K562 (cell line): ENCODE results near the gene CNRIP1. TPM values are rescaled to one million over a fixed set of nuclear protein-coding genes. Genes with fewer than 3 reads are reported as not detected.

ENCODE experiments used
- ATAC-seq: fragments of 200-7000 bp; cut with Tn5 transposase; 3 replicates; pipeline ENCODE4 v1.9.1; 2020; ENCODE audit warnings: moderate library complexity
- BruUV-seq: library from RNA; stranded (reverse); fragments of 400-500 nt; replicated peaks from 2 replicates; lab custom pipeline; 2021; lab: Mats Ljungman, UMichigan
- CTCF ChIA-PET: fragments of 300-600 bp; formaldehyde crosslinking; extraction: SDS; loops from one replicate; lab custom pipeline; 2021; ENCODE audit warnings: low intra/inter-chr PET ratio; lab: Yijun Ruan, JAX
- POLR2A ChIA-PET: fragments of 300-600, 350-650 bp; sonication (Branson Sonifier 250); formaldehyde crosslinking; extraction: SDS; loops from one replicate; lab custom pipeline; 2021; ENCODE audit warnings: antibody characterized with exemption, inconsistent platforms; lab: Yijun Ruan, JAX
- DNase-seq, 4 experiments: peaks; one replicate each; pipeline versions ENCODE4 v3.0.0 to v3.0.0-alpha.2; 2011 to 2018; ENCODE audit warnings: low spot score in 3 of 4, mixed read lengths in 3 of 4; ENCODE audit errors: extremely low read depth in 1 of 4
- FAIRE-seq: peaks from 2 replicates; lab custom pipeline; 2011; peaks lifted over from hg19 to GRCh38; lab: Jason Lieb, UNC
- H2AFZ ChIP-seq: 2 replicates; pipeline ENCODE4 v1.6.0; 2011; ENCODE audit warnings: low read depth, low read length, control low read depth, inconsistent platforms
- H3K27ac ChIP-seq: fragments of 200-600 bp; 3 replicates; pipeline ENCODE4 v1.8.0; 2011; ENCODE audit warnings: low read depth, mild to moderate bottlenecking, control low read depth, inconsistent platforms, low read length, moderate library complexity, mixed read lengths; ENCODE audit errors: extremely low read depth
- H3K27me3 ChIP-seq, 2 experiments: fragments of 300-600 bp in 1 of 2; 2 replicates in 1 of 2; 3 replicates in 1 of 2; pipeline versions ENCODE4 v1.6.0 to v1.8.0; 2011; ENCODE audit warnings: inconsistent platforms in 2 of 2, low read length in 2 of 2, mild to moderate bottlenecking in 1 of 2, mixed read lengths in 1 of 2, moderate library complexity in 1 of 2; ENCODE audit not compliant: control insufficient read depth in 2 of 2, insufficient read depth in 2 of 2
- H3K36me3 ChIP-seq: fragments of 300-600 bp; 3 replicates; pipeline ENCODE4 v1.8.0; 2011; ENCODE audit warnings: mild to moderate bottlenecking, low read length, inconsistent platforms; ENCODE audit not compliant: control insufficient read depth, insufficient read depth
- H3K4me1 ChIP-seq, 2 experiments: fragments of 200-600 bp in 1 of 2; replicated peaks in 1 of 2; 2 replicates in 1 of 2; 3 replicates in 1 of 2; pipeline versions ENCODE4 v1.5.1 to v1.8.0; 2011; ENCODE audit warnings: inconsistent platforms in 2 of 2, low read length in 2 of 2, mild to moderate bottlenecking in 1 of 2, mixed read lengths in 1 of 2, moderate library complexity in 1 of 2; ENCODE audit not compliant: control insufficient read depth in 2 of 2, insufficient read depth in 2 of 2
- H3K4me2 ChIP-seq: 2 replicates; pipeline ENCODE4 v1.6.1; 2011; ENCODE audit warnings: low read length, control low read depth, inconsistent platforms, mixed read lengths; ENCODE audit not compliant: insufficient read depth
- H3K4me3 ChIP-seq: fragments of 200-600 bp; sonication (generic), shearing (Covaris generic); 2 replicates; pipeline ENCODE4 v1.5.1; 2016; ENCODE audit warnings: control low read depth, inconsistent platforms
- H3K79me2 ChIP-seq: fragments of 200-600 bp; 3 replicates; pipeline ENCODE4 v1.8.0; 2011; ENCODE audit warnings: low read length, inconsistent platforms; ENCODE audit not compliant: control insufficient read depth, insufficient read depth
- H3K9ac ChIP-seq, 2 experiments: 2 replicates each; pipeline versions ENCODE4 v1.6.0 to v1.6.1; 2011; ENCODE audit warnings: low read depth in 2 of 2, low read length in 2 of 2, control low read depth in 1 of 2, inconsistent platforms in 1 of 2, mild to moderate bottlenecking in 1 of 2, mixed read lengths in 1 of 2; ENCODE audit not compliant: insufficient read depth in 1 of 2
- H3K9me1 ChIP-seq: one replicate; pipeline ENCODE4 v1.6.0; 2011; ENCODE audit warnings: inconsistent platforms, mild to moderate bottlenecking, low read length, moderate library complexity; ENCODE audit not compliant: control insufficient read depth, insufficient read depth
- H3K9me3 ChIP-seq: replicated peaks from 2 replicates; pipeline ENCODE4 v1.5.1; 2011; ENCODE audit warnings: low read depth, low read length, inconsistent platforms; ENCODE audit not compliant: control insufficient read depth, insufficient read depth
- H4K20me1 ChIP-seq: replicated peaks from 2 replicates; pipeline ENCODE4 v1.6.1; 2011; ENCODE audit warnings: low read length, inconsistent platforms, mixed read lengths; ENCODE audit not compliant: control insufficient read depth, insufficient read depth
- NCOR1 ChIP-seq: fragments of 450-650 bp; IDR thresholded peaks from 2 replicates; pipeline ENCODE4 v1.6.1; 2016; ENCODE audit warnings: mild to moderate bottlenecking, moderate library complexity
- ZBTB40 ChIP-seq, 2 experiments: fragments of 450-650 bp in 1 of 2; sonication (generic) in 1 of 2; formaldehyde crosslinking in 1 of 2; IDR thresholded peaks; 2 replicates each; pipeline versions ENCODE4 v1.7.1 to v1.9.0; 2016 to 2022; ENCODE audit warnings: inconsistent platforms in 1 of 2, mild to moderate bottlenecking in 1 of 2, missing genetic modification reagents in 1 of 2
- WGBS: fragments of 100-300 bp; shearing (Covaris generic); methylation state at CpG from one replicate; pipeline ENCODE4 v1.1.6; 2016; ENCODE audit warnings: low coverage, mixed read lengths; ENCODE audit not compliant: insufficient coverage; ENCODE audit errors: missing lambda C conversion rate; 5-methylcytosine and 5-hydroxymethylcytosine counted together
- in situ Hi-C: fragments of 300-500 bp; cut with MboI; formaldehyde crosslinking; loops from 4 replicates; pipeline ENCODE4 v1.15.0; 2018; ENCODE audit warnings: inconsistent platforms, mixed read lengths
- intact Hi-C: fragments of 100-400 bp; cut with micrococcal nuclease; formaldehyde crosslinking; loops from 2 replicates; pipeline ENCODE4 v1.14.2; 2022
- polyA plus RNA-seq, 8 experiments: library from polyadenylated mRNA; depleted of rRNA in 4 of 8; stranded (reverse) in 5 of 8; unstranded in 3 of 8; fragments of >200 nt; fragmentation: Nextera tagmentation in 2 of 8; fragmentation: Illumina TruSeq in 1 of 8; extraction: Ambion mirVana in 2 of 8; extraction: Trizol in 1 of 8; gene quantifications; 2 replicates each; pipeline versions ENCODE4 v1.2.1 to v1.2.3, GENCODE V29; 2011 to 2014; ENCODE audit warnings: inconsistent platforms in 1 of 8, missing spikeins in 1 of 8
- total RNA-seq, 7 experiments: library from RNA; depleted of rRNA in 6 of 7; stranded (reverse); fragments of >200 nt in 6 of 7; fragmentation: Illumina TruSeq in 2 of 7; extraction: Trizol in 2 of 7; gene quantifications; 2 replicates each; pipeline versions ENCODE4 v1.2.1 to v1.2.3, GENCODE V29; 2011 to 2021; ENCODE audit warnings: low replicate concordance in 1 of 7
- TF ChIP-seq, protein P1 (sequence below), 3 experiments: IDR thresholded peaks in 2 of 3; conservative IDR thresholded peaks in 1 of 3; 2 replicates each; pipeline ENCODE4 v1.5.1; 2011 to 2012; ENCODE audit warnings: low read length in 3 of 3, mild to moderate bottlenecking in 3 of 3, control low read depth in 2 of 3, improper control_type of control experiment in 1 of 3, inconsistent platforms in 1 of 3, low read depth in 1 of 3, mixed read lengths in 1 of 3, moderate library complexity in 1 of 3; ENCODE audit not compliant: insufficient read depth in 2 of 3

CNRIP1 gene
- total and polyA plus RNA-seq, 9 of the 15 experiments (the other 6 are each of a cell fraction or from before 2014, with no cell fraction given) = 0.59 to 2.1 (median 1.5) TPM

- CTCF ChIA-PET = no interaction called here
- intact Hi-C loops (loop anchor here (2.0 to 5.0 kb wide), 2 partner anchors 67 to 108 kb away; partner anchors contain the start of gene PPP3R1), in situ Hi-C loops (loop anchor here (5.0 kb wide), 1 partner anchor 82 kb away; no protein-coding TSS in a partner anchor)
- H4K20me1 ChIP-seq = no peaks in the 10 kb centered on the region
- ATAC-seq (no peak), FAIRE-seq (no peak), DNase-seq (no peak)
- 66% methylated on average over 3 of the region's 3 CpGs for WGBS
- H3K79me2 ChIP-seq = no peaks in the 10 kb centered on the region
- no peak overlapping the region for H3K4me3 ChIP-seq
- no peaks in the 10 kb centered on the region for H3K36me3 ChIP-seq
- H3K27ac ChIP-seq = no peak overlapping the region
- H3K27me3 ChIP-seq = no peaks in the 10 kb centered on the region
- no peak overlapping the region for H3K9ac ChIP-seq
- POLR2A ChIA-PET = no interaction called here
- no TSS peak for BruUV-seq
- TF ChIP-seq NCOR1 (no peak), ZBTB40 (IDR thresholded peaks at IDR 0.05) (no peak), ZBTB40 (CRISPR knock-in tag; IDR thresholded peaks at IDR 0.05) (no peak)
- TF ChIP-seq, protein P1, sequence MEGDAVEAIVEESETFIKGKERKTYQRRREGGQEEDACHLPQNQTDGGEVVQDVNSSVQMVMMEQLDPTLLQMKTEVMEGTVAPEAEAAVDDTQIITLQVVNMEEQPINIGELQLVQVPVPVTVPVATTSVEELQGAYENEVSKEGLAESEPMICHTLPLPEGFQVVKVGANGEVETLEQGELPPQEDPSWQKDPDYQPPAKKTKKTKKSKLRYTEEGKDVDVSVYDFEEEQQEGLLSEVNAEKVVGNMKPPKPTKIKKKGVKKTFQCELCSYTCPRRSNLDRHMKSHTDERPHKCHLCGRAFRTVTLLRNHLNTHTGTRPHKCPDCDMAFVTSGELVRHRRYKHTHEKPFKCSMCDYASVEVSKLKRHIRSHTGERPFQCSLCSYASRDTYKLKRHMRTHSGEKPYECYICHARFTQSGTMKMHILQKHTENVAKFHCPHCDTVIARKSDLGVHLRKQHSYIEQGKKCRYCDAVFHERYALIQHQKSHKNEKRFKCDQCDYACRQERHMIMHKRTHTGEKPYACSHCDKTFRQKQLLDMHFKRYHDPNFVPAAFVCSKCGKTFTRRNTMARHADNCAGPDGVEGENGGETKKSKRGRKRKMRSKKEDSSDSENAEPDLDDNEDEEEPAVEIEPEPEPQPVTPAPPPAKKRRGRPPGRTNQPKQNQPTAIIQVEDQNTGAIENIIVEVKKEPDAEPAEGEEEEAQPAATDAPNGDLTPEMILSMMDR (IDR thresholded peaks at IDR 0.05 in 2 of 3, conservative IDR thresholded peaks at IDR 0.05 in 1 of 3; ENCODE audit: insufficient read depth in 2 of 3, low read depth in 1 of 3, low read length in 3 of 3) = peak in 1 of 3 experiments; percentile 12; a peak in 1 of 6 replicates
- no peak overlapping the region for H2AFZ ChIP-seq
- H3K9me3 ChIP-seq = no peaks in the 10 kb centered on the region
- peaks cover 0 to 9% of the 10 kb centered on the region in 2 experiments; a peak in 3 of 5 replicates for H3K4me1 ChIP-seq
- no peak overlapping the region for H3K4me2 ChIP-seq
- H3K9me1 ChIP-seq = no peaks in the 10 kb centered on the region
Observed at GRCh38 chr2:68359889-68360288, 40.1 kb upstream of the CNRIP1 start.
